ENCODE results near the gene TACC2. TPM values are rescaled to one million over a fixed set of nuclear protein-coding genes. Genes with fewer than 3 reads are reported as not detected.

TACC2 gene
- total RNA-seq, 1 experiment from 2014 or later, result 24.4 TPM

DNA sequence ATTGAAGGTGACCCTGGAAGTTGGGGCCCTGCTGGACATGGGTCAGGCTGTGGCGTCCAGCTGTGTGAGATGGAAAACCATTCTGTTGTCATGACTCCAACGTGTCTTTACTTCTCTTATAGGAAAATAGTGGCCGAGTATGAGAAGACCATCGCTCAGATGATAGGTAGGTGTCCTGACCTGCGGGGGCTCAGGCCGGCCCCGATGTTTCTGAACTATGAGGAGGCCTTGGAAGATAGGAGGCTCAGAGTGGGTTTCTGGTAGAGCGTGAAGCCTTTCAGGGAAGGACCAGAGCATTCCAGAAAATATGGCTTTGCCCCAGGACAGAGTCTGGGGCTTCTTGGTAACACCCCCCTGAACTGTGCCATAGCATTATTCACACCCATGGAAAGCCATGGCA, 252.9 kb downstream of the TACC2 start:
- Mint-ChIP-seq H3K4me1 (ENCODE audit: low read depth, unreplicated experiment) (no peaks in the 10 kb centered on the region), H3K27ac (ENCODE audit: unreplicated experiment) (no peak overlapping the region), H3K4me3 (ENCODE audit: low read depth, unreplicated experiment) (no peak overlapping the region), H3K27me3 (ENCODE audit: unreplicated experiment) (no peaks in the 10 kb centered on the region), H3K9me3 (ENCODE audit: low read depth, unreplicated experiment) (no peaks in the 10 kb centered on the region), H3K36me3 (ENCODE audit: insufficient read depth, unreplicated experiment) (no peaks in the 10 kb centered on the region)
- no TSS peak for BruUV-seq (replicated peaks)
- CTCF ChIA-PET, result no interaction called here
- TF ChIP-seq, protein P1, sequence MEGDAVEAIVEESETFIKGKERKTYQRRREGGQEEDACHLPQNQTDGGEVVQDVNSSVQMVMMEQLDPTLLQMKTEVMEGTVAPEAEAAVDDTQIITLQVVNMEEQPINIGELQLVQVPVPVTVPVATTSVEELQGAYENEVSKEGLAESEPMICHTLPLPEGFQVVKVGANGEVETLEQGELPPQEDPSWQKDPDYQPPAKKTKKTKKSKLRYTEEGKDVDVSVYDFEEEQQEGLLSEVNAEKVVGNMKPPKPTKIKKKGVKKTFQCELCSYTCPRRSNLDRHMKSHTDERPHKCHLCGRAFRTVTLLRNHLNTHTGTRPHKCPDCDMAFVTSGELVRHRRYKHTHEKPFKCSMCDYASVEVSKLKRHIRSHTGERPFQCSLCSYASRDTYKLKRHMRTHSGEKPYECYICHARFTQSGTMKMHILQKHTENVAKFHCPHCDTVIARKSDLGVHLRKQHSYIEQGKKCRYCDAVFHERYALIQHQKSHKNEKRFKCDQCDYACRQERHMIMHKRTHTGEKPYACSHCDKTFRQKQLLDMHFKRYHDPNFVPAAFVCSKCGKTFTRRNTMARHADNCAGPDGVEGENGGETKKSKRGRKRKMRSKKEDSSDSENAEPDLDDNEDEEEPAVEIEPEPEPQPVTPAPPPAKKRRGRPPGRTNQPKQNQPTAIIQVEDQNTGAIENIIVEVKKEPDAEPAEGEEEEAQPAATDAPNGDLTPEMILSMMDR (IDR thresholded peaks at IDR 0.05; ENCODE audit: unreplicated experiment), result no peak
- DNase-seq, result no peak
- intact Hi-C loops (cut with micrococcal nuclease; ENCODE audit: unreplicated experiment), result no loop called here

DNA sequence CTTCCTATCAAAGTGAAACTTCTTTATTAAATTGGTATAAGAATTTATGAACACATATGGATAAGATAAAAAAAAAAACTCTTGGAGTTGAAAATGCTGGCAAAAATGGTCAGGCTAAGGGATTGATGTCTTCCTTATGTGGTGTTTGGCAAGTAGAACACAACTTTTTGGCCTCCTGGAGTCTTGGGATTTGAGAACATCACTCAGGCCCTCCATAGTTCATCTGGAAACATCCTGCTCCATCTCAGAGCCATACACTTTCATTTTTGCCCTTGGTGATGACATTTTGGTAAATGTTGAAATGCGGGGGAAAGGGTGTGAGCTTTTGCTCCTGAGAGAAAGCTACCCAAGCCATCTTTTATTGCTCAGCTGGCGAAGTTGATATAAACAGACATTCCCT, 254.6 kb downstream of the TACC2 start:
- peaks cover under 1% of the 10 kb centered on the region for H3K36me3 Mint-ChIP-seq (ENCODE audit: insufficient read depth, unreplicated experiment)
- CTCF ChIA-PET, result no interaction called here
- no peaks in the 10 kb centered on the region for H3K27me3 Mint-ChIP-seq (ENCODE audit: unreplicated experiment)
- no peak overlapping the region for H3K27ac Mint-ChIP-seq (ENCODE audit: unreplicated experiment)
- intact Hi-C loops (cut with micrococcal nuclease; ENCODE audit: unreplicated experiment), result no loop called here
- no peaks in the 10 kb centered on the region for H3K9me3 Mint-ChIP-seq (ENCODE audit: low read depth, unreplicated experiment)
- no peak for DNase-seq
- no peak overlapping the region for H3K4me3 Mint-ChIP-seq (ENCODE audit: low read depth, unreplicated experiment)
- TF ChIP-seq, protein P1 (IDR thresholded peaks at IDR 0.05; ENCODE audit: unreplicated experiment), result no peak
- BruUV-seq (replicated peaks), result no TSS peak
- H3K4me1 Mint-ChIP-seq (ENCODE audit: low read depth, unreplicated experiment), result no peaks in the 10 kb centered on the region

DNA sequence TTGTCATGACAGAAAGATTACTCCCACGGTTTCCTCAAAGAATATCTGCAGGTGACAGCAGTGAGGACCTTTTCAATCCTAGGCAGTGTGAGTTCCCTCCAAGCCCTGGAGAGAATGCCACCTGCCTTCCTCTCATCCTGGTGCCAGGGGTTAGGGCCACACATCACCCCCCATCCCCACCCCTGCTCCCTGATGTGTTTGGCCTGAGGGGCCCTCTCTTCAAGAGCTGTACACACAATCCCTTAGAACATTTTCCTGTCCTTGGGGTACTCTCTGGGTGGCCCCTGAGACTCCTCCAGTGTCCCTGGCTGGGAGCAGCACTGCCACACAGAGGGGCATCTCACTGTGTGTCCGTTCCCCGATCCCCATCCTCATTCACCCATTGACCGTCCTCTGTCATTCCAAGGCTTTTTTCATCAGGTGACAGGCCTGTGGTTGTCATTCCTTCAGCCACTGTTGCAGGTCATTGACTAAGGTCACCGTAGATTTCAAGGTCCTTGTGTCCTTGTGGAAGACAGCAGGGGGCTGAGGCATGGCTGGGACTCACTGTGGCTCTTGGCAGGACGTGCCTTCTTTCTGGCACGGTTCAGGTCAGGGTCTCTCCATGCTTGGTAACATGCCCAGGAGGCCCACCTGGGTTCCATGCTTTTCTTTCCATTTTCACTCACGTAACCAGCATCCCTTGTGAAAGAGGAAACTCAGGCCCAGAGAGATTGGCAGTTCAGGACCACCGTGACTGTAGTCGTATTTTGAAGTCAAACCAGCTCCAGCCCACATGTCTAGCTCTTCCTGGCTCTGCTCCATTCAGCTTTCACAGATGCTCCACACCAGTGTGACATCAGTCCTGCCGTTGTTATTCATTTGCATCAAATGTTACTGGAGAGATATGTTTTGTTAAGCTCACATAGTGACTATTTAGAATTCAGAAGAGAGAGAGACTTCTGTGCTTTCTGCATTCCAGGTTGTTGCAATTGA, 255.3 kb downstream of the TACC2 start:
- no peak overlapping the region for H3K4me3 Mint-ChIP-seq (ENCODE audit: low read depth, unreplicated experiment)
- H3K9me3 Mint-ChIP-seq (ENCODE audit: low read depth, unreplicated experiment), result no peaks in the 10 kb centered on the region
- no peaks in the 10 kb centered on the region for H3K27me3 Mint-ChIP-seq (ENCODE audit: unreplicated experiment)
- intact Hi-C loops (cut with micrococcal nuclease; ENCODE audit: unreplicated experiment), result no loop called here
- CTCF ChIA-PET, result no interaction called here
- no peaks in the 10 kb centered on the region for H3K4me1 Mint-ChIP-seq (ENCODE audit: low read depth, unreplicated experiment)
- peaks cover 5% of the 10 kb centered on the region for H3K36me3 Mint-ChIP-seq (ENCODE audit: insufficient read depth, unreplicated experiment)
- no peak overlapping the region for H3K27ac Mint-ChIP-seq (ENCODE audit: unreplicated experiment)
- no peak for DNase-seq
- TF ChIP-seq, protein P1 (IDR thresholded peaks at IDR 0.05; ENCODE audit: unreplicated experiment), result no peak
- no TSS peak for BruUV-seq (replicated peaks)

DNA sequence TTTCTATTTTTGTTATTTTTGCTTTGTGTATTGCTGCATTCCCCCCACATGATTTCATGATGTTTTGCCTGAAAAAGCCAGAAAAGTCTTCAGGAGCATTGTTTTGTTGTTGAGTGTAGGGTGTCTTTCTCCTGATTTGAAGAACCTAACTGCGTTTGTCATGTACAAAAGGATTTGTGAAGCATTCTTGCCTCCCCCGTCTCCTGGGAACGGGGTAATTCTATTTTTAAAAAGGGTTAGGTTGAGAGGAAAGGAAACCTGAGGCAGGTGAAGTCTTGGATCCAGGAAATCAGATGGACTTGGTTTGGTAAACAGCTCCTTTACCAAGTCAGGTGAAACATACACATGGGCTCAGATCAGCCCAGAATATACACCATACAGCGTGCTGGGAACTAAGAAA, 256.2 kb downstream of the TACC2 start:
- CTCF ChIA-PET, result no interaction called here
- Mint-ChIP-seq H3K4me1 (ENCODE audit: low read depth, unreplicated experiment) (no peaks in the 10 kb centered on the region), H3K36me3 (ENCODE audit: insufficient read depth, unreplicated experiment) (peaks cover 5% of the 10 kb centered on the region), H3K27me3 (ENCODE audit: unreplicated experiment) (no peaks in the 10 kb centered on the region), H3K4me3 (ENCODE audit: low read depth, unreplicated experiment) (no peak overlapping the region), H3K27ac (ENCODE audit: unreplicated experiment) (no peak overlapping the region), H3K9me3 (ENCODE audit: low read depth, unreplicated experiment) (no peaks in the 10 kb centered on the region)
- DNase-seq, result no peak
- intact Hi-C loops (cut with micrococcal nuclease; ENCODE audit: unreplicated experiment), result no loop called here
- BruUV-seq (replicated peaks), result no TSS peak
- TF ChIP-seq, protein P1 (IDR thresholded peaks at IDR 0.05; ENCODE audit: unreplicated experiment), result no peak
